Endothelial cell of umbilical vein (primary cell): Measurements from ENCODE around the gene SLC2A8.

ENCODE experiments used
- CTCF ChIP-seq, 2 donors: IDR thresholded peaks; 1 replicate in 1 of 2; 2 replicates in 1 of 2; pipeline ENCODE4 v1.5.1; 2011; ENCODE audit warnings: low read length in 2 of 2, mild to moderate bottlenecking in 2 of 2, moderate library complexity in 2 of 2, control low read depth in 1 of 2, inconsistent platforms in 1 of 2, low read depth in 1 of 2; ENCODE audit not compliant: insufficient read depth in 1 of 2; ENCODE audit errors: extremely low read depth in 1 of 2
- POLR2A ChIP-seq: IDR thresholded peaks from 2 replicates; pipeline ENCODE4 v1.6.1; 2012; ENCODE audit warnings: low read depth, mild to moderate bottlenecking, control low read depth, low read length
- POLR2AphosphoS5 ChIP-seq: IDR thresholded peaks from 2 replicates; pipeline ENCODE4 v1.6.1; 2012; ENCODE audit warnings: low read depth, mild to moderate bottlenecking, control low read depth, low read length, moderate library complexity; ENCODE audit not compliant: insufficient read depth

GRCh38 chr9:127390248-127390545, 6.8 kb upstream of the SLC2A8 start:
- TF ChIP-seq CTCF (IDR thresholded peaks at IDR 0.05; ENCODE audit: extremely low read depth in 1 of 2, insufficient read depth in 1 of 2, low read depth in 1 of 2, low read length in 2 of 2), result no peak
- no peak for TF ChIP-seq POLR2A
- TF ChIP-seq POLR2AphosphoS5, result no peak
